Adrenal gland (tissue), 12 donors: ENCODE results near the gene FAM83B. TPM values are rescaled to one million over a fixed set of nuclear protein-coding genes. Genes with fewer than 3 reads are reported as not detected.

Source experiments
- DNase-seq, 7 donors: peaks; one replicate each; pipeline ENCODE4 v3.0.0-alpha.2; 2019 to 2020
- H3K27ac ChIP-seq, 5 donors: fragments of 200-600 bp; sonication (generic) in 4 of 5; 1 replicate in 3 of 5; 2 replicates in 2 of 5; pipeline versions ENCODE4 v1.5.1 to v1.8.0; 2016 to 2020; ENCODE audit warnings: mild to moderate bottlenecking in 1 of 5
- H3K27me3 ChIP-seq: fragments of 200-600 bp; 2 replicates; pipeline ENCODE4 v1.8.0; 2021
- H3K36me3 ChIP-seq, 2 donors: fragments of 200-600 bp; replicated peaks in 1 of 2; 1 replicate in 1 of 2; 2 replicates in 1 of 2; pipeline versions ENCODE4 v1.5.1 to v1.8.0; 2018 to 2022
- H3K4me1 ChIP-seq, 2 donors: fragments of 200-600 bp; replicated peaks in 1 of 2; 1 replicate in 1 of 2; 2 replicates in 1 of 2; pipeline versions ENCODE4 v1.5.1 to v1.8.0; 2018 to 2021
- H3K4me3 ChIP-seq, 4 donors: fragments of 200-600 bp; sonication (generic) in 3 of 4; one replicate each; pipeline ENCODE4 v1.5.1; 2016 to 2018
- H3K9me3 ChIP-seq, 3 donors: fragments of 200-600 bp; sonication (generic) in 1 of 3; replicated peaks in 1 of 3; 1 replicate in 2 of 3; 2 replicates in 1 of 3; pipeline versions ENCODE4 v1.5.1 to v1.8.0; 2016 to 2021
- CTCF ChIP-seq, 6 experiments: fragments of 450-650 bp in 4 of 6; fragments of 200-600 bp in 2 of 6; sonication (generic) in 1 of 6; IDR thresholded peaks; 1 replicate in 5 of 6; 2 replicates in 1 of 6; pipeline versions ENCODE4 v1.5.1 to v1.8.0; 2016 to 2021; ENCODE audit warnings: antibody characterized with exemption in 6 of 6, mild to moderate bottlenecking in 2 of 6, moderate library complexity in 1 of 6
- POLR2A ChIP-seq, 2 donors: fragments of 450-650 bp; IDR thresholded peaks; one replicate each; pipeline ENCODE4 v1.6.1; 2017; ENCODE audit warnings: antibody characterized with exemption in 2 of 2, mild to moderate bottlenecking in 2 of 2, moderate library complexity in 1 of 2
- WGBS, 4 donors: extraction: QIAGEN DNeasy Blood & Tissue Kit in 2 of 4; methylation state at CpG; one replicate each; pipeline versions ENCODE4 v1.1.5 to v1.1.7; 2013 to 2017; 5-methylcytosine and 5-hydroxymethylcytosine counted together
- intact Hi-C, 2 donors: fragments of 100-400 bp; cut with DNase I; formaldehyde crosslinking; loops; one replicate each; pipeline versions ENCODE4 v1.14.1 to v1.15.0; 2022 to 2023
- polyA plus RNA-seq, 3 donors: library from polyadenylated mRNA; stranded (reverse); fragments of 200-250 nt in 2 of 3; fragments of 350-450 nt in 1 of 3; fragmentation: Illumina TruSeq in 1 of 3; extraction: RNeasy Lipid Tissue Mini Kit (QIAGEN cat#74804) in 1 of 3; gene quantifications; one replicate each; pipeline ENCODE4 v1.2.3, GENCODE V29; 2013 to 2014
- total RNA-seq, 9 donors: library from RNA; depleted of rRNA in 4 of 9; stranded (reverse); fragments of >200 nt in 4 of 9; fragments of 120-200 nt in 1 of 9; fragmentation: NEBNext Ultra II Directional in 1 of 9; extraction: Animal tissue kit (Norgen Biotek cat#: 25700) in 1 of 9; gene quantifications; one replicate each; pipeline versions ENCODE4 v1.1.0 to v1.2.4, GENCODE V29; 2013 to 2023
- donor health status: healthy with polysubstance abuse.
- donor health status: Bipolar disorder and iron deficiency.
- donor health status: DM: yes; HTN: yes; CAD: no.
- donor health status: DM: no; HTN: no; CAD: no.
- donor health status: DM: no; HTN: no; CAD: no.
- donor health status: DM: yes; HTN: yes; CAD: no.

Gene FAM83B
- total and polyA plus RNA-seq, 12 donors: not detected

DNA sequence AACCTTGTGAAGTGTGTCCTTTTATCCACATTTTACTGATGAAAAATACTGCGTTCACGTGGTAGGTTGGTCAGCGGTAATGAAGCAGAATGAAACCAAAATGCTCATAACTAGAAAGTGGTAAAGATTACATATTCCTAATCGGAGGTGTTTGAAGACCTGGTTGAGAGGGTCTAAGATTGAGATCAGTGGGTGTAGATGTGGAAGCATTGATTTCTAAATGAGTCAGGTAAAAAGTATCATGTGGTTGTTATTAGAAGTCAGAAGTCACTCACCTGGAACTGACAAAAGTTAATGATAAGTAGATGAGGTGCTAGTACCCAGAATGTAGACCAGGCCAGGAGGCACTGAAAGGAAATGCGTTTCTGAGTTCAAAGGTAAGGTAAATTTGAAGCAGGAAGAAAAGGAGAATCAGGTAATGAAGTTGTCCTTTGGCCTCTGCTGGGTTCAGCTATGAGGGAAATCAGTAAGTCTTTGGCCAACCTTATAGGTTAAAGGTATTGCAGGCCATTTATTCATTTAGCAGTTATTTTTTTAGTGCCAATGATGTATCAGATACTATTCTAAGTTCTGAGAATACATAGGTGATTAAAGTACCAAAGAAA lies 31.2 kb downstream of the FAM83B start:
- Histone ChIP-seq H3K36me3 (no peaks in the 10 kb centered on the region), H3K27ac (no peak overlapping the region), H3K9me3 (no peaks in the 10 kb centered on the region), H3K27me3 (no peaks in the 10 kb centered on the region), H3K4me3 (no peak overlapping the region), H3K4me1 (no peaks in the 10 kb centered on the region)
- 67 to 82% (median 75%) methylated on average over 5 of the region's 5 CpGs for WGBS, 4 donors
- TF ChIP-seq POLR2A (IDR thresholded peaks at IDR 0.05): no peak
- no peak for TF ChIP-seq CTCF (IDR thresholded peaks at IDR 0.05)
- DNase-seq: no peak
- intact Hi-C loops: no loop called here

- no peak for TF ChIP-seq CTCF (IDR thresholded peaks at IDR 0.05)
- TF ChIP-seq POLR2A (IDR thresholded peaks at IDR 0.05): no peak
- Histone ChIP-seq H3K4me3 (no peak overlapping the region), H3K27ac (no peak overlapping the region), H3K36me3 (no peaks in the 10 kb centered on the region), H3K4me1 (no peaks in the 10 kb centered on the region), H3K27me3 (no peaks in the 10 kb centered on the region), H3K9me3 (no peaks in the 10 kb centered on the region)
- DNase-seq: no peak
- intact Hi-C loops: no loop called here
- 67 to 76% (median 71%) methylated on average over 2 of the region's 2 CpGs for WGBS, 4 donors
These were observed 32.1 kb downstream of the FAM83B start for GRCh38 chr6:54878718-54879117.

- intact Hi-C loops: no loop called here
These were observed 32.8 kb downstream of the FAM83B start for GRCh38 chr6:54879188-54879985.

More at GRCh38 chr6:54879188-54879985, 32.8 kb downstream of the FAM83B start:
- Histone ChIP-seq H3K4me3 (no peak overlapping the region), H3K27ac (no peak overlapping the region), H3K27me3 (no peaks in the 10 kb centered on the region), H3K9me3 (no peaks in the 10 kb centered on the region), H3K36me3 (no peaks in the 10 kb centered on the region), H3K4me1 (no peaks in the 10 kb centered on the region)
- WGBS, 4 donors: 47 to 54% (median 51%) methylated on average over 8 of the region's 8 CpGs
- TF ChIP-seq CTCF (IDR thresholded peaks at IDR 0.05): no peak
- TF ChIP-seq POLR2A (IDR thresholded peaks at IDR 0.05): no peak
- no peak for DNase-seq
